RWPE2 (cell line): ENCODE data around the gene MOV10.

Source experiments
- ATAC-seq: fragments of 200-7000 bp; cut with Tn5 transposase; 3 replicates; pipeline ENCODE4 v1.9.1; 2021; ENCODE audit warnings: low read depth
- DNase-seq: peaks from one replicate; pipeline ENCODE4 v3.0.0-alpha.2; 2020; ENCODE audit warnings: low spot score
- H3K27ac ChIP-seq: fragments of 450-650 bp; 2 replicates; pipeline ENCODE4 v1.5.1; 2017; ENCODE audit warnings: mild to moderate bottlenecking; ENCODE audit not compliant: poor library complexity, severe bottlenecking
- H3K27me3 ChIP-seq: fragments of 250-450 bp; sonication (Bioruptor Pico); 2 replicates; pipeline ENCODE4 v1.5.1; 2021; ENCODE audit warnings: mild to moderate bottlenecking, moderate library complexity; ENCODE audit not compliant: insufficient read depth, poor library complexity, severe bottlenecking
- H3K36me3 ChIP-seq: fragments of 250-450 bp; sonication (Bioruptor Pico); 2 replicates; pipeline ENCODE4 v1.5.1; 2020; ENCODE audit warnings: low read depth, mild to moderate bottlenecking, moderate library complexity
- H3K4me1 ChIP-seq: fragments of 250-450 bp; sonication (Bioruptor Pico); 2 replicates; pipeline ENCODE4 v1.5.1; 2021; ENCODE audit warnings: mild to moderate bottlenecking, moderate library complexity; ENCODE audit not compliant: insufficient read depth, poor library complexity, severe bottlenecking
- H3K4me3 ChIP-seq: fragments of 250-450 bp; sonication (Bioruptor Pico); 2 replicates; pipeline ENCODE4 v1.5.1; 2021; ENCODE audit warnings: mild to moderate bottlenecking, moderate library complexity; ENCODE audit not compliant: severe bottlenecking
- H3K9me3 ChIP-seq: fragments of 250-450 bp; sonication (Bioruptor Pico); 2 replicates; pipeline ENCODE4 v1.5.1; 2021; ENCODE audit warnings: mild to moderate bottlenecking, moderate library complexity; ENCODE audit not compliant: severe bottlenecking
- CTCF ChIP-seq: fragments of 450-650 bp; IDR thresholded peaks from one replicate; pipeline ENCODE4 v1.5.1; 2017; ENCODE audit warnings: mild to moderate bottlenecking, moderate library complexity; ENCODE audit not compliant: poor library complexity, severe bottlenecking

Gene MOV10

GRCh38 chr1:112744009-112744578 lies 69.6 kb downstream of the MOV10 start:
- no peaks in the 10 kb centered on the region for H3K36me3 ChIP-seq
- H3K27me3 ChIP-seq = peaks cover 14% of the 10 kb centered on the region
- TF ChIP-seq CTCF = peak; percentile 52
- peaks cover 3% of the 10 kb centered on the region for H3K4me1 ChIP-seq
- ATAC-seq (peak; percentile 80), DNase-seq (no peak)
- no peaks in the 10 kb centered on the region for H3K9me3 ChIP-seq
- no peak overlapping the region for H3K27ac ChIP-seq
- peak overlapping the region; percentile 6 for H3K4me3 ChIP-seq

GRCh38 chr1:112748396-112748795 lies 73.9 kb downstream of the MOV10 start:
- no peak for TF ChIP-seq CTCF
- H3K9me3 ChIP-seq = no peaks in the 10 kb centered on the region
- no peaks in the 10 kb centered on the region for H3K36me3 ChIP-seq
- H3K4me3 ChIP-seq = no peak overlapping the region
- DNase-seq (no peak), ATAC-seq (no peak)
- H3K27me3 ChIP-seq = peaks cover 14% of the 10 kb centered on the region
- H3K4me1 ChIP-seq = peaks cover 3% of the 10 kb centered on the region
- no peak overlapping the region for H3K27ac ChIP-seq
